Measurements from ENCODE around the gene STAM. TPM values are rescaled to one million over a fixed set of nuclear protein-coding genes. Genes with fewer than 3 reads are reported as not detected.
"Not testable (repeated sequence)": the region's sequence is repeated elsewhere in the genome, so short reads cannot be mapped to it uniquely, and the experiment has no call there.

STAM gene
- total RNA-seq, 2 experiments from 2014 or later: 12.9 to 18.2 TPM

GRCh38 chr10:17622061-17622460 lies 21.9 kb upstream of the STAM start:
- DNase-seq (ENCODE audit: low spot score): no peak
- Histone ChIP-seq H3K79me2 (ENCODE audit: insufficient read depth, low read depth, low read length) (no peaks in the 10 kb centered on the region), H3K9me3 (ENCODE audit: low read length) (no peaks in the 10 kb centered on the region), H3K27ac (ENCODE audit: low read depth, low read length, poor library complexity, severe bottlenecking) (no peak overlapping the region), H3K9me2 (ENCODE audit: insufficient read depth, low read length) (no peaks in the 10 kb centered on the region), H3K4me1 (ENCODE audit: insufficient read depth, low read length, poor library complexity, severe bottlenecking) (no peaks in the 10 kb centered on the region), H2AFZ (ENCODE audit: low read length) (no peak overlapping the region), H3K4me3 (ENCODE audit: low read depth, low read length, poor library complexity, severe bottlenecking) (no peak overlapping the region), H3K4me2 (ENCODE audit: low read length) (no peak overlapping the region), H4K20me1 (ENCODE audit: insufficient read depth, low read length) (no peaks in the 10 kb centered on the region), H3K36me3 (ENCODE audit: insufficient read depth, low read length) (no peaks in the 10 kb centered on the region)
- CTCF ChIA-PET (ENCODE audit: unreplicated experiment): no interaction called here
- TF ChIP-seq EZH2phosphoT487 (IDR thresholded peaks at IDR 0.05; ENCODE audit: borderline replicate concordance, low read depth, low read length): no peak
- TF ChIP-seq, protein P1, sequence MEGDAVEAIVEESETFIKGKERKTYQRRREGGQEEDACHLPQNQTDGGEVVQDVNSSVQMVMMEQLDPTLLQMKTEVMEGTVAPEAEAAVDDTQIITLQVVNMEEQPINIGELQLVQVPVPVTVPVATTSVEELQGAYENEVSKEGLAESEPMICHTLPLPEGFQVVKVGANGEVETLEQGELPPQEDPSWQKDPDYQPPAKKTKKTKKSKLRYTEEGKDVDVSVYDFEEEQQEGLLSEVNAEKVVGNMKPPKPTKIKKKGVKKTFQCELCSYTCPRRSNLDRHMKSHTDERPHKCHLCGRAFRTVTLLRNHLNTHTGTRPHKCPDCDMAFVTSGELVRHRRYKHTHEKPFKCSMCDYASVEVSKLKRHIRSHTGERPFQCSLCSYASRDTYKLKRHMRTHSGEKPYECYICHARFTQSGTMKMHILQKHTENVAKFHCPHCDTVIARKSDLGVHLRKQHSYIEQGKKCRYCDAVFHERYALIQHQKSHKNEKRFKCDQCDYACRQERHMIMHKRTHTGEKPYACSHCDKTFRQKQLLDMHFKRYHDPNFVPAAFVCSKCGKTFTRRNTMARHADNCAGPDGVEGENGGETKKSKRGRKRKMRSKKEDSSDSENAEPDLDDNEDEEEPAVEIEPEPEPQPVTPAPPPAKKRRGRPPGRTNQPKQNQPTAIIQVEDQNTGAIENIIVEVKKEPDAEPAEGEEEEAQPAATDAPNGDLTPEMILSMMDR (conservative IDR thresholded peaks at IDR 0.05; ENCODE audit: low read length): no peak
- BruUV-seq (replicated peaks): no TSS peak
- intact Hi-C loops (cut with micrococcal nuclease; ENCODE audit: unreplicated experiment): no loop called here
- POLR2A ChIA-PET: interaction anchor here (0.6 kb wide), 1 partner anchor 1909 kb away, joined by 3 read pairs; no protein-coding TSS in a partner anchor

GRCh38 chr10:17624996-17625395 lies 19.0 kb upstream of the STAM start:
- BruUV-seq (replicated peaks): no TSS peak
- Histone ChIP-seq H3K27ac (ENCODE audit: low read depth, low read length, poor library complexity, severe bottlenecking) (no peak overlapping the region), H3K4me2 (ENCODE audit: low read length) (no peak overlapping the region), H4K20me1 (ENCODE audit: insufficient read depth, low read length) (no peaks in the 10 kb centered on the region), H2AFZ (ENCODE audit: low read length) (no peak overlapping the region), H3K9me3 (ENCODE audit: low read length) (no peaks in the 10 kb centered on the region), H3K36me3 (ENCODE audit: insufficient read depth, low read length) (no peaks in the 10 kb centered on the region), H3K4me1 (ENCODE audit: insufficient read depth, low read length, poor library complexity, severe bottlenecking) (no peaks in the 10 kb centered on the region), H3K79me2 (ENCODE audit: insufficient read depth, low read depth, low read length) (no peaks in the 10 kb centered on the region), H3K4me3 (ENCODE audit: low read depth, low read length, poor library complexity, severe bottlenecking) (no peak overlapping the region), H3K9me2 (ENCODE audit: insufficient read depth, low read length) (no peaks in the 10 kb centered on the region)
- ChIA-PET CTCF (ENCODE audit: unreplicated experiment) (no interaction called here), POLR2A (no interaction called here)
- no peak for TF ChIP-seq EZH2phosphoT487 (IDR thresholded peaks at IDR 0.05; ENCODE audit: borderline replicate concordance, low read depth, low read length)
- TF ChIP-seq, protein P1 (conservative IDR thresholded peaks at IDR 0.05; ENCODE audit: low read length): no peak
- intact Hi-C loops (cut with micrococcal nuclease; ENCODE audit: unreplicated experiment): no loop called here
- DNase-seq (ENCODE audit: low spot score): no peak

- CTCF ChIA-PET (ENCODE audit: unreplicated experiment): no interaction called here
- TF ChIP-seq, protein P1 (conservative IDR thresholded peaks at IDR 0.05; ENCODE audit: low read length): no peak
- TF ChIP-seq EZH2phosphoT487 (IDR thresholded peaks at IDR 0.05; ENCODE audit: borderline replicate concordance, low read depth, low read length): no peak
- intact Hi-C loops (cut with micrococcal nuclease; ENCODE audit: unreplicated experiment): no loop called here
- H3K79me2 ChIP-seq (ENCODE audit: insufficient read depth, low read depth, low read length): no peaks in the 10 kb centered on the region
- H3K9me3 ChIP-seq (ENCODE audit: low read length): no peaks in the 10 kb centered on the region
- POLR2A ChIA-PET: no interaction called here
- H3K9me2 ChIP-seq (ENCODE audit: insufficient read depth, low read length): no peaks in the 10 kb centered on the region
- no TSS peak for BruUV-seq (replicated peaks)
- no peak overlapping the region for H3K27ac ChIP-seq (ENCODE audit: low read depth, low read length, poor library complexity, severe bottlenecking)
- no peak for DNase-seq (ENCODE audit: low spot score)
- no peak overlapping the region for H2AFZ ChIP-seq (ENCODE audit: low read length)
- no peaks in the 10 kb centered on the region for H3K36me3 ChIP-seq (ENCODE audit: insufficient read depth, low read length)
- H3K4me3 ChIP-seq (ENCODE audit: low read depth, low read length, poor library complexity, severe bottlenecking): no peak overlapping the region
- H3K4me2 ChIP-seq (ENCODE audit: low read length): no peak overlapping the region
- H4K20me1 ChIP-seq (ENCODE audit: insufficient read depth, low read length): no peaks in the 10 kb centered on the region
- no peaks in the 10 kb centered on the region for H3K4me1 ChIP-seq (ENCODE audit: insufficient read depth, low read length, poor library complexity, severe bottlenecking)
Measured at GRCh38 chr10:17626656-17627055, 17.3 kb upstream of the STAM start.

GRCh38 chr10:17632590-17632989 lies 11.4 kb upstream of the STAM start:
- H3K36me3 ChIP-seq (ENCODE audit: insufficient read depth, low read length); BruUV-seq (replicated peaks); CTCF ChIA-PET (ENCODE audit: unreplicated experiment); H3K4me3 ChIP-seq (ENCODE audit: low read depth, low read length, poor library complexity, severe bottlenecking); H3K4me2 ChIP-seq (ENCODE audit: low read length); H4K20me1 ChIP-seq (ENCODE audit: insufficient read depth, low read length); H3K9me2 ChIP-seq (ENCODE audit: insufficient read depth, low read length); H3K27ac ChIP-seq (ENCODE audit: low read depth, low read length, poor library complexity, severe bottlenecking); H3K9me3 ChIP-seq (ENCODE audit: low read length); DNase-seq (ENCODE audit: low spot score); H2AFZ ChIP-seq (ENCODE audit: low read length); H3K79me2 ChIP-seq (ENCODE audit: insufficient read depth, low read depth, low read length); intact Hi-C loops (cut with micrococcal nuclease; ENCODE audit: unreplicated experiment); H3K4me1 ChIP-seq (ENCODE audit: insufficient read depth, low read length, poor library complexity, severe bottlenecking): not testable (repeated sequence)
- POLR2A ChIA-PET: interaction anchor here (0.6 kb wide), 1 partner anchor 39 kb away, joined by 5 read pairs; no protein-coding TSS in a partner anchor
